Measurements from ENCODE around the gene KCNE3. TPM values are rescaled to one million over a fixed set of nuclear protein-coding genes. Genes with fewer than 3 reads are reported as not detected.

KCNE3 gene
- total RNA-seq, 4 donors from 2014 or later: 4.2 to 21.9 (median 5.2) TPM

DNA sequence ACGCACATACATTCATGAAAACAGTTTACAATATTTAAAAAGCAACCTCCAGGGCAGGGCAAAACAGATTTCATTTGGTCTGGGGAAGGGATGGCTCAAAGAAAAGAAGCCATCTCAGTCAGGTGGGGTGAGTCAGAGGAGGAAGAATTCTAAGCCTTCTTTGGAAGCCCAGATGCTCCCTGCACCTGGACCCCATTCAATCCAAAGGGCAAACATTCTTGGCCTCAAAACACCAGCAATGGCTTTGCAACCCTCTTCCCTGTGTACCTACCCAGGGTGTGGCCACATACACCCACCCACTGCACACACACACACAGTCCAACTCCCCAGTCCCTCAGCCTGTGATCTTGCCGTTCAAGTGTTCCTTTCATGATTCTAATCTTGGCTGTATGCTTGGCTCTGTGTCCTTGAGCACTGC, 2.0 kb downstream of the KCNE3 start:
- ATAC-seq: no peak
- Histone ChIP-seq H3K27me3 (peaks cover 3% of the 10 kb centered on the region), H3K9me3 (no peaks in the 10 kb centered on the region), H3K4me3 (no peak overlapping the region), H3K4me1 (peaks cover 0 to 40% (median 9%) of the 10 kb centered on the region in 3 donors), H3K36me3 (no peaks in the 10 kb centered on the region), H3K27ac (no peak overlapping the region)
- WGBS, 2 donors (ENCODE audit: low coverage in 1 of 2): 71% methylated on average over 2 of the region's 2 CpGs; no CpG with 5 or more reads in 1 of the 2 donors
- TF ChIP-seq POLR2A (IDR thresholded peaks at IDR 0.05): no peak
- TF ChIP-seq EP300 (IDR thresholded peaks at IDR 0.05): no peak
- no peak for TF ChIP-seq POLR2AphosphoS5 (IDR thresholded peaks at IDR 0.05)
- TF ChIP-seq, protein P1, sequence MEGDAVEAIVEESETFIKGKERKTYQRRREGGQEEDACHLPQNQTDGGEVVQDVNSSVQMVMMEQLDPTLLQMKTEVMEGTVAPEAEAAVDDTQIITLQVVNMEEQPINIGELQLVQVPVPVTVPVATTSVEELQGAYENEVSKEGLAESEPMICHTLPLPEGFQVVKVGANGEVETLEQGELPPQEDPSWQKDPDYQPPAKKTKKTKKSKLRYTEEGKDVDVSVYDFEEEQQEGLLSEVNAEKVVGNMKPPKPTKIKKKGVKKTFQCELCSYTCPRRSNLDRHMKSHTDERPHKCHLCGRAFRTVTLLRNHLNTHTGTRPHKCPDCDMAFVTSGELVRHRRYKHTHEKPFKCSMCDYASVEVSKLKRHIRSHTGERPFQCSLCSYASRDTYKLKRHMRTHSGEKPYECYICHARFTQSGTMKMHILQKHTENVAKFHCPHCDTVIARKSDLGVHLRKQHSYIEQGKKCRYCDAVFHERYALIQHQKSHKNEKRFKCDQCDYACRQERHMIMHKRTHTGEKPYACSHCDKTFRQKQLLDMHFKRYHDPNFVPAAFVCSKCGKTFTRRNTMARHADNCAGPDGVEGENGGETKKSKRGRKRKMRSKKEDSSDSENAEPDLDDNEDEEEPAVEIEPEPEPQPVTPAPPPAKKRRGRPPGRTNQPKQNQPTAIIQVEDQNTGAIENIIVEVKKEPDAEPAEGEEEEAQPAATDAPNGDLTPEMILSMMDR (IDR thresholded peaks at IDR 0.05): no peak

DNA sequence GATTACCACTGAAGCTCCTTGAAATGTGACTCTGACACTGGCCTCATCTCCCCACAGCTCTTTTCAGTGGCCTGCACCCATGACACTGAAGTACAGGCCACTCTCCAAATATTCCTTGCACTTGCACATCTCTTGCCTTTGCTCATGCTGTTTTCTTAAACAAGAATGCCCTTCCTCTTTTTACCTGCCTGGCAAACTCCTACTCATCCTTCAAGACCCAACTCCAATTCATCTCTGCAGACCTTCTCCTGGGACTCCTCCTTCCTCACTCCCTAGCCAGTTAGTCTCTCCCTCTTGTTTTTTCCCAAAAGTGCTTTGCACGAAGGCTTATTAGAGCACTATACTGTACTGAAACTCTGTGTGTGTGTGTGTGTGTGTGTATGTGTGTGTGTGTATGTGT, 2.6 kb downstream of the KCNE3 start:
- WGBS, 2 donors (ENCODE audit: low coverage in 1 of 2): 80% methylated on average over 1 of the region's 1 CpG; no CpG with 5 or more reads in 1 of the 2 donors
- Histone ChIP-seq H3K4me3 (no peak overlapping the region), H3K27ac (no peak overlapping the region), H3K4me1 (peaks cover 0 to 46% (median 9%) of the 10 kb centered on the region in 3 donors), H3K36me3 (no peaks in the 10 kb centered on the region), H3K27me3 (peaks cover 3% of the 10 kb centered on the region), H3K9me3 (no peaks in the 10 kb centered on the region)
- TF ChIP-seq POLR2AphosphoS5 (IDR thresholded peaks at IDR 0.05) (no peak), POLR2A (IDR thresholded peaks at IDR 0.05) (no peak), EP300 (IDR thresholded peaks at IDR 0.05) (no peak)
- TF ChIP-seq, protein P1 (IDR thresholded peaks at IDR 0.05): no peak
- ATAC-seq: no peak

DNA sequence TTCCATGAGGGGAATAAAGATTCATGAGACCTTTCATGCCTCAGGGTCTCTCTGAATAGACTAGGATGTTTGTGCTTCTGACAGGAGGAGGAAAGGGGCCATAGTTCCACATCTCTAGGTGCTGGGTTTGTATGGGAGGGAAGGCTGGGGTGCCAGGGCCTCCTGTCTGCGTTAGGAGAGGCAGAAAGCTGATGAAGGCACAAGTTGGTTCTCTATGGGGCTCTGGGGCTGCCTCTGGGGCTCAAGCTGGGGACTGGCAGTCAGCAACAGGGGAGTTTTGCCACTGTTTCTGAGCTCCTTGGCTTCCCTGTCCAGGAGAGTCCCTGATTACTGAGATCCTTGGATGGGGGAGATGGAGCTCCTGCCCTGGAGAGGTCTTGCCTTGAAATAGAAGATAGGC, 4.1 kb downstream of the KCNE3 start:
- peaks cover 3% of the 10 kb centered on the region for H3K27me3 ChIP-seq
- peak overlapping the region in 1 of 4 donors; percentile 35 for H3K27ac ChIP-seq
- no peak overlapping the region for H3K4me3 ChIP-seq
- ATAC-seq: no peak
- H3K4me1 ChIP-seq: peaks cover 0 to 49% (median 9%) of the 10 kb centered on the region in 3 donors
- WGBS, 2 donors (ENCODE audit: low coverage in 1 of 2): no CpG with 5 or more reads among the region's 1 CpG
- TF ChIP-seq POLR2AphosphoS5 (IDR thresholded peaks at IDR 0.05): no peak
- TF ChIP-seq EP300 (IDR thresholded peaks at IDR 0.05): no peak
- TF ChIP-seq, protein P1 (IDR thresholded peaks at IDR 0.05): no peak
- TF ChIP-seq POLR2A (IDR thresholded peaks at IDR 0.05): no peak
- H3K9me3 ChIP-seq: no peaks in the 10 kb centered on the region
- H3K36me3 ChIP-seq: no peaks in the 10 kb centered on the region

DNA sequence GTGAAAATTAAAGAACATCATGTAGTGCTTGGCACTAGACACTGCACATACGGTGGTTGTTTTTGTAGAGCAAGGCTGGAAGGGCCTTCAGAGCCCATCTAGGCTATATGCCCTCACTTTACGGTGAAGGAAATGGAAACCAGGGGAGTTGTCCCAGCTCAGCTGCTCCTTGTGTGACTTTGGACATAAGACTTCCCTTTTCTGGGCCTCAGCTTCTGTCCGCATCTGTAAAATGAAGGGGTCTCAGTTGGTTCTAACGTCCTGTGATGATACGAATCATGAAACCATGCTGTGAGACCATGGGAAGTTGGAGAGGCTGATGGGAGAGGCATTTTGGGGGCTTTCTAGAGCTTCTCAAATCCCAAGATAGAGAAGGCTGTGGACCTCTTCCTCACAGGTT, 4.7 kb downstream of the KCNE3 start:
- TF ChIP-seq POLR2AphosphoS5 (IDR thresholded peaks at IDR 0.05) (no peak), POLR2A (IDR thresholded peaks at IDR 0.05) (no peak), EP300 (IDR thresholded peaks at IDR 0.05) (no peak)
- TF ChIP-seq, protein P1 (IDR thresholded peaks at IDR 0.05): no peak
- H3K36me3 ChIP-seq: no peaks in the 10 kb centered on the region
- H3K27ac ChIP-seq: peak overlapping the region in 2 of 4 donors; percentile 35 to 54
- H3K9me3 ChIP-seq: no peaks in the 10 kb centered on the region
- H3K4me3 ChIP-seq: no peak overlapping the region
- no peak for ATAC-seq
- peaks cover 3% of the 10 kb centered on the region for H3K27me3 ChIP-seq
- WGBS, 2 donors (ENCODE audit: low coverage in 1 of 2): 67 to 77% methylated on average over 1 to 5 of the region's 5 CpGs
- peaks cover 0 to 44% (median 5%) of the 10 kb centered on the region in 3 donors for H3K4me1 ChIP-seq

DNA sequence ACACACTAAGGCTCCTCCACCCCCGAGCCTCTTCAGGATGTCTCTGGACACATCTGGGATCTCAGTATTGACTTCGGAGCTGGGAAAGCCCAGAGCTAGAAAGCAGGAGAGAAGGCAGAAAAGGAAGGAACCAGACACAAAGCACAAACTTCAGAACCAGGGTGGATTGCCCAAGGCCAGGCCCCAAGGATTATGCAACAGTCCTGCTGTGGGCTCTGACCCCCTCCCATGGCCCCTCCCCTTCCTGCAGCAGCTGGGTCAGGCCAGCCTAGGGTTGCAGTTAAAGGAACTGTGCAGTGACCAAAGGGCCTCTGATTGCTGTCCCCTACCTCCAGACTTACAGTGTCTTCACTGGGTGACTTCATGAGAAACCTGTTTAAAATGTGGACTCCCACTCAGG, 5.3 kb downstream of the KCNE3 start:
- no peaks in the 10 kb centered on the region for H3K27me3 ChIP-seq
- ATAC-seq: peak; percentile 84
- no peaks in the 10 kb centered on the region for H3K9me3 ChIP-seq
- no peak for TF ChIP-seq EP300 (IDR thresholded peaks at IDR 0.05)
- TF ChIP-seq POLR2A (IDR thresholded peaks at IDR 0.05): no peak
- no peak for TF ChIP-seq POLR2AphosphoS5 (IDR thresholded peaks at IDR 0.05)
- TF ChIP-seq, protein P1 (IDR thresholded peaks at IDR 0.05): no peak
- 40% methylated on average over 2 of the region's 2 CpGs; no CpG with 5 or more reads in 1 of the 2 donors for WGBS, 2 donors (ENCODE audit: low coverage in 1 of 2)
- peak overlapping the region in 1 of 2 donors; percentile 24 for H3K4me3 ChIP-seq
- H3K36me3 ChIP-seq: peaks cover 0 to 4% of the 10 kb centered on the region in 2 donors
- peak overlapping the region in 3 of 4 donors; percentile 11 to 68 (median 54) for H3K27ac ChIP-seq
- H3K4me1 ChIP-seq: peaks cover 0 to 37% (median 0%) of the 10 kb centered on the region in 3 donors

Measured in gastroesophageal sphincter (tissue), 4 donors.